HUDEP-2 (cell line): ENCODE results near the gene NME7.

Experiments
- DNase-seq, 76 experiments: peaks; one replicate each; lab custom pipeline; 2025; ENCODE audit not compliant: unreplicated experiment in 76 of 76; lab: John Stamatoyannopoulos, UW

NME7 gene

DNA sequence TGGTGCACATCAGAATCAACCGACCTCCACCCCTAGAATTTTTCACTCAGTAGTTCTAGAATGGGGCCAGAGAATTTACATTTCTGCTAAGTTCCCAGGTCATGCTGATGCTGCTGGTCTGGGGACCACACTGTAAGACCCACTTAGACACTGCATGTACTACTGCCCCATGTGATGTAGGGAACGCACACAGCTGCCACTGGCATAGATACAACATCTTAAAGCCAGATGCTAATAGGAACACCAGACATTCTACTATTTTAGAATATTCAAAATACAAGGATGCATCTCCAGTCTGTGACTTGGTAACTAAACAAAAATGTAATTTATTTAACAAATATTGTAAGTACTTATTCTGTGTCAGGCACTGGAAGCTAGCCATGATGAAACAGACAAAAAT is 275.2 kb downstream of the NME7 start:
- no peak for DNase-seq

DNA sequence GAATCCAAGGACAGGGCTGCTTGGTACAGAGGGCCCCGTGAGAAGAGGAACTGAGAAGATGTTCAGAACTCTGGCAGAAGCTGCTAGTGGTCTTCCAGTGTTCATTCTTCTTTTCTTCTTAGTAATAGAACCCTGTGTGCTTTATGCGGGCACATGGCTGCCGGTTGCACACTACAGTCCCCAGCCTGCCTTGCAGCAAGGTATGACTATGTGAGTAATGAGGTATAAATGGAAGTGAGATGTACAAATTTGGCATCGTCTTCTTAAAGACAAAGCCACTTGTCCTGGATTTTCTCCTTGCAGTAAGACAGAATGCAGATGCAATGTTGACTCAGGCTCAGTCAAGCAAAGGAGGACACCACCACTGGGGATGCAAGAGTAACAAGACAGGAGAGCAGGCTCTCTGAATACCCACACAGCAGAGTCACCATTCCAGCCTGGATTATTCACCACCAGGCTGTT is 276.1 kb downstream of the NME7 start:
- no peak for DNase-seq

DNA sequence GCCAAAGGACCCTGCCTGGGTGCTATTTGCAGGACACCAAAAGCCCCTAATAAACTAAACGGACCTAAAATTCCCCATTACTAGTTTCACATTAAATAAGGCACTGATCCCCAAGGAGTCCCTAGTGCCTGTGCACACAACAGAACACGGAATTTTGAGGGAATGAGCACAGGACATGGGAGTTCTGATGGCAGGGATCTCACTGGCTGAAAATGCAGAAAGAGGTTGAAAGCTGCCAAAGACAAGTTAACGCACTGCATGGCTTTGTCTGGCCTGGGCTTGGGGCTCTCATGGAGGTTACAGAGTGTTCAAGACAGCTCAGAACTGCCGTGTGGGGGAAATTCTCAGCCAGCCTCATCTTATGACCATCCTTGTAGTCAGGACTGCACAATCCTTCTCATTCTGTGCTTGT is 276.7 kb downstream of the NME7 start:
- no peak for DNase-seq

DNA sequence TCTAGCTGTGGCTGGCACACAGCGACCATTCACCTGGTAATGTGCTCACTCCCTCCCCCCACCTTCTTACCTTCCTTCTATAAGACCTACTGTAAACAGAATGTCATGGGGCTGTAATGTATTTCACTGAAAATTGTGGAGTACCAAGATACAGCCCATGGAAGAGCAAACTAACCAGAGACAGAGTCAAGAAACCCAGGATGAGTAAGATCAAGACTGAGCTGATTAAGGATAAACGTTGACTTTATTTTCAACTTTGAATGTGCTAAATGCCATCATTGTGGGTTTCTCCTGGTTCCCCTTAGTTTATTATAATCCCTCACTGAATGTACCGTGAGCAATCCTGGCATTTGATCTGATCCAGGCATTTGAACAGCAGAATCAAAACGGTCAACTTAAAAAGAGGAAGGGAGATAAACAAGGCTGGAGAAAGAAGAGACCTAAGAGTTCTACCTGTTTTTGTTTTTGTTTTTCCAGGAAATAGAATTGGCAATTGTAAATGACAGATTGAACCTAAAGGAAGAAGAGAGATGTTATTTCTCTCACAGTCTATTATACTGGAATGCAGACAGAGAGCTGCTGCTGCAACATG is 277.2 kb downstream of the NME7 start:
- no peak for DNase-seq

DNA sequence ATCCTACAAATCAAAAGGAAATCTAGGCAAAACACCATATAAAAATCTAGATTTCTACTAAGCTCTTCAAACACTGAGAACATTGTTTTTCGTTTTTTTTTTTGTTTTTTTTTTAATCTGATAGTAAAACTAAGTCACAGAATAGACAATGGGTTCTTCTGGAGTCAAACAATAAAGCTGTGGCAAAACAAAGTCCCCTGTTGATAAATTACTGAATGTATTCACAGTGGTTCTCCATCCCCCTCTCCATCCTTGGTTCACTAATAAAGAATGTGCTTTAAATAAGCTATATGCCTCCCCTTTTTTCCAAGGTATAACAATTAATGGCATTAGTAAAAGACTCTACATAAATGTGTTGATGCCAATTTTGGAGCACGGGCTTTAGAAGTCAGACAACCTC is 277.8 kb downstream of the NME7 start:
- DNase-seq, result no peak

DNA sequence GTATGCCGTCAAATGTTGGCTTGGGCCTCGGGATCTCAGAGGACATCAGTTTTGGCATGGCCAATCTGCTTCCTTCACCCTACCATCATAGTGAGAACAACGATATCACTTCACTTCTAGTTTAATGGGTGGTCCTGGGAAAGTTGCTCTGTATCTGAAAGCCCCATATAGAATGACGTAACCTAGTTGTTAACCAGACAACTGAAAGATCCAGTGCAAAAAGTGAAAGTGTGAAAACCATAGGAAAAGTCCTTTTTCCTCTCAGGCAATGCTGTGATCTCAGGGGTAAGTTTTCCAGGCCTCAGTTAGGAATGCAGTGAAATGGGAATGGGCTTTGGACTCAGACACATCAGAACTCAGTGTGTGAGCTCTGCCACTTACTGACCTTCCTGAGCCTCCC is 279.7 kb downstream of the NME7 start:
- DNase-seq, result no peak

DNA sequence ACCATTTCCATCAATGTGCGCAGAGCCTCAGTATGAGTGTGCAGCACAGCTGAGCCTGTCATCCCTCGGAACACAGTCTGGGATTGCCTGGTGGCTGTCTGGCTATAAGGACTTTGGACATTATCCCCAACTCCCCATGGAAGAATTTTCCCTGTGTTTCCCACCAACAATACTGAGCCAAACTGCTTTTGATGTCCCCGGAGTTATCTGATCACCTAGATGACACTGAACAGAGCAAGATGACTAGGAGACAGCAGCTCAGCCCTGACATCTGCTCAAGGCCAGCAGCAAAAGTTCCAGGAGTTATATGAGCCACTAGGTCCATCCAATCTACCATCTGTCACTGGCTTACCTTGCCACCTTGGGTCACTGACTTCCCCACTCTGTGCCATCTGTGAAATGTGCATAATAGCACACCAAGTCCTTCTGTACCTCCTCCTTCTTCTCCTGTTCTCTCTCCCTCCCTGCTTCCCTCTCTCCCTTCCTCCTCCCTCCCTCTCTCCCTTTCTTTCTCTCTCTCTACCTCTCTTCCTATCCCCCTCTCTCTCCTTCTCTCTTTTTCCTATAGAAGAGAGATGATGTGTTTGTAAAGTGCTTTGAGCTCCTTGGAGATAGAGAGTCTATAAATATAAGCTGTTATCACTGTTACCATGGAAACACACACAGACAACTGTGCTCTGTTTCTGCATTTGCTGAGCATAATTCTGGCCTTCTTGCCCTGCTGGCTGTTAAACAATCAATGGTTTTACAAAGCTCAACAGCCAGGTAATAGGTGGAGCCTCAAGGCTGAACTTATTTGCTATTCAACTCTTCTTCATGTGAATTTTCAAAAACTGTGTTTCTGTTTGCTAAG is 280.8 kb downstream of the NME7 start:
- no peak for DNase-seq

DNA sequence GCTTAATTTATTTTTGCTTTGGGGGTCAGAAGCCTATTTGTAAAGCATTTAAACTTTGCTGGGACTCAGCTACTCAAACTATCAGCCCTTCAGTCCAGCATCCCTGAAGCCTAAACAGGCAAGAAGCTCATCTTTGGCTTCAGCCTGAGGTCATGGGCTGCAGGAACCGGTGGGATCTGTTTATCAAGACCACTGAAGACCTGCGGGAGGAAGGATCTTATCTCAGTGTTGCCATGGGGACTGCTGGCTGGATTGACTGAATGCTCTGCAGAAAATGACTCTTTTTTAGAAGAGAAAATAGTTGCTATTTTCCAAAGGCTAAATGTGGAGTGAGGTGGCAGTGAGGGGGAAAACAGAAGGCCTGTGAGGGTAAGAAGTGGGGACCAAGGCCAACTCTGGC is 281.7 kb downstream of the NME7 start:
- DNase-seq, result no peak
